ENCODE data around the gene PVALEF.
"Not testable (repeated sequence)": the region's sequence is repeated elsewhere in the genome, so short reads cannot be mapped to it uniquely, and the experiment has no call there.

The PVALEF gene

GRCh38 chr17:81148986-81149533 is 16.2 kb upstream of the PVALEF start:
- Histone ChIP-seq H3K4me3 (ENCODE audit: severe bottlenecking) (no peak overlapping the region), H3K9me3 (ENCODE audit: severe bottlenecking) (no peaks in the 10 kb centered on the region), H3K27ac (ENCODE audit: poor library complexity, severe bottlenecking) (no peak overlapping the region), H3K36me3 (ENCODE audit: low read depth) (no peaks in the 10 kb centered on the region), H3K4me1 (ENCODE audit: insufficient read depth, poor library complexity, severe bottlenecking) (no peaks in the 10 kb centered on the region), H3K27me3 (ENCODE audit: insufficient read depth, poor library complexity, severe bottlenecking) (peaks cover 4% of the 10 kb centered on the region)
- no peak for DNase-seq (ENCODE audit: low spot score)
- ATAC-seq (ENCODE audit: low read depth): no peak
- no peak for TF ChIP-seq CTCF (IDR thresholded peaks at IDR 0.05; ENCODE audit: poor library complexity, severe bottlenecking)

GRCh38 chr17:81150377-81151077 is 14.8 kb upstream of the PVALEF start:
- no peak for DNase-seq (ENCODE audit: low spot score)
- H3K27me3 ChIP-seq (ENCODE audit: insufficient read depth, poor library complexity, severe bottlenecking): peaks cover 4% of the 10 kb centered on the region
- TF ChIP-seq CTCF (IDR thresholded peaks at IDR 0.05; ENCODE audit: poor library complexity, severe bottlenecking): no peak
- no peaks in the 10 kb centered on the region for H3K36me3 ChIP-seq (ENCODE audit: low read depth)
- no peaks in the 10 kb centered on the region for H3K9me3 ChIP-seq (ENCODE audit: severe bottlenecking)
- no peaks in the 10 kb centered on the region for H3K4me1 ChIP-seq (ENCODE audit: insufficient read depth, poor library complexity, severe bottlenecking)
- no peak overlapping the region for H3K4me3 ChIP-seq (ENCODE audit: severe bottlenecking)
- no peak for ATAC-seq (ENCODE audit: low read depth)
- no peak overlapping the region for H3K27ac ChIP-seq (ENCODE audit: poor library complexity, severe bottlenecking)

- DNase-seq (ENCODE audit: low spot score) (no peak), ATAC-seq (ENCODE audit: low read depth) (no peak)
- peaks cover 4% of the 10 kb centered on the region for H3K27me3 ChIP-seq (ENCODE audit: insufficient read depth, poor library complexity, severe bottlenecking)
- H3K9me3 ChIP-seq (ENCODE audit: severe bottlenecking): no peaks in the 10 kb centered on the region
- H3K27ac ChIP-seq (ENCODE audit: poor library complexity, severe bottlenecking): no peak overlapping the region
- no peaks in the 10 kb centered on the region for H3K36me3 ChIP-seq (ENCODE audit: low read depth)
- no peak for TF ChIP-seq CTCF (IDR thresholded peaks at IDR 0.05; ENCODE audit: poor library complexity, severe bottlenecking)
- no peak overlapping the region for H3K4me3 ChIP-seq (ENCODE audit: severe bottlenecking)
- H3K4me1 ChIP-seq (ENCODE audit: insufficient read depth, poor library complexity, severe bottlenecking): no peaks in the 10 kb centered on the region
These were observed 14.0 kb upstream of the PVALEF start for GRCh38 chr17:81151278-81151677.

- no peak overlapping the region for H3K27ac ChIP-seq (ENCODE audit: poor library complexity, severe bottlenecking)
- TF ChIP-seq CTCF (IDR thresholded peaks at IDR 0.05; ENCODE audit: poor library complexity, severe bottlenecking): no peak
These were observed 12.9 kb upstream of the PVALEF start for GRCh38 chr17:81152288-81152828.

GRCh38 chr17:81153340-81153803 is 11.9 kb upstream of the PVALEF start:
- no peaks in the 10 kb centered on the region for H3K36me3 ChIP-seq (ENCODE audit: low read depth)
- no peaks in the 10 kb centered on the region for H3K9me3 ChIP-seq (ENCODE audit: severe bottlenecking)
- peaks cover 4% of the 10 kb centered on the region for H3K27me3 ChIP-seq (ENCODE audit: insufficient read depth, poor library complexity, severe bottlenecking)
- DNase-seq (ENCODE audit: low spot score): no peak
- no peak for TF ChIP-seq CTCF (IDR thresholded peaks at IDR 0.05; ENCODE audit: poor library complexity, severe bottlenecking)
- H3K4me1 ChIP-seq (ENCODE audit: insufficient read depth, poor library complexity, severe bottlenecking): no peaks in the 10 kb centered on the region
- no peak overlapping the region for H3K27ac ChIP-seq (ENCODE audit: poor library complexity, severe bottlenecking)
- no peak for ATAC-seq (ENCODE audit: low read depth)
- no peak overlapping the region for H3K4me3 ChIP-seq (ENCODE audit: severe bottlenecking)

More at GRCh38 chr17:81152288-81152828, 12.9 kb upstream of the PVALEF start:
- H3K4me1 ChIP-seq (ENCODE audit: insufficient read depth, poor library complexity, severe bottlenecking): no peaks in the 10 kb centered on the region
- DNase-seq (ENCODE audit: low spot score) (no peak), ATAC-seq (ENCODE audit: low read depth) (no peak)
- peaks cover 4% of the 10 kb centered on the region for H3K27me3 ChIP-seq (ENCODE audit: insufficient read depth, poor library complexity, severe bottlenecking)
- no peaks in the 10 kb centered on the region for H3K36me3 ChIP-seq (ENCODE audit: low read depth)
- no peaks in the 10 kb centered on the region for H3K9me3 ChIP-seq (ENCODE audit: severe bottlenecking)
- no peak overlapping the region for H3K4me3 ChIP-seq (ENCODE audit: severe bottlenecking)

GRCh38 chr17:81154016-81154415 is 11.3 kb upstream of the PVALEF start:
- not testable (repeated sequence) for DNase-seq (ENCODE audit: low spot score); H3K4me3 ChIP-seq (ENCODE audit: severe bottlenecking); H3K36me3 ChIP-seq (ENCODE audit: low read depth); H3K27ac ChIP-seq (ENCODE audit: poor library complexity, severe bottlenecking); H3K4me1 ChIP-seq (ENCODE audit: insufficient read depth, poor library complexity, severe bottlenecking); H3K27me3 ChIP-seq (ENCODE audit: insufficient read depth, poor library complexity, severe bottlenecking); ATAC-seq (ENCODE audit: low read depth); H3K9me3 ChIP-seq (ENCODE audit: severe bottlenecking)
